ENCODE measurements around the gene GBE1. TPM values are rescaled to one million over a fixed set of nuclear protein-coding genes. Genes with fewer than 3 reads are reported as not detected.
A peak's percentile ranks its signal among the peaks of the same experiment; 100 is the strongest.
"Not testable (repeated sequence)": the region's sequence is repeated elsewhere in the genome, so short reads cannot be mapped to it uniquely, and the experiment has no call there.

GBE1 gene
- total and polyA plus RNA-seq, 11 donors, result 32.3 to 204 (median 95.9) TPM

DNA sequence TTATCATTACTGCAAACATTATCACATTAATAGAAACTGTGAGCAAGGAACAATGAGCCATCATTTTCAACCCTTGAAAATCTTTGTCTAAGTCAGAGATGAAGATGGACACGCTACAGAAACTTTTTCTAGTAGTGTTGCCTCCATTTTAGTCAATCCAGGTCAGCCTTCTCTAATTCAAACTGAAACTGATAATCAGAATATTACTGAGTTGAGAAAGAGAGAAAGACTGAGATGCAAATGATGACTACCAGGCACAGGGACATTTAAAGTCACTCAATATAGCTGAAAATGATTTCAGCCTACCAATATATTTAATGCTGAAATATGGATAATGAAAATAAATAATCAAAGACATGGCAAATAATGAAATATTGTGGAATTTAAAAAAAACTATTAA, 261.4 kb downstream of the GBE1 start:
- Histone ChIP-seq H3K4me1 (peaks cover 0 to 8% (median 0%) of the 10 kb centered on the region in 12 donors), H3K27me3 (no peaks in the 10 kb centered on the region), H3K9me3 (no peaks in the 10 kb centered on the region), H3K4me3 (no peak overlapping the region), H3K36me3 (peaks cover 0 to 42% (median 4%) of the 10 kb centered on the region in 9 donors), H3K27ac (no peak overlapping the region)
- DNase-seq, result no peak
- intact Hi-C loops (cut with DNase I), result no loop called here
- WGBS, 4 donors, result 95 to 100% (median 99%) methylated on average over 1 of the region's 1 CpG
- no peak for TF ChIP-seq POLR2A (IDR thresholded peaks at IDR 0.05)
- ATAC-seq, result no peak

DNA sequence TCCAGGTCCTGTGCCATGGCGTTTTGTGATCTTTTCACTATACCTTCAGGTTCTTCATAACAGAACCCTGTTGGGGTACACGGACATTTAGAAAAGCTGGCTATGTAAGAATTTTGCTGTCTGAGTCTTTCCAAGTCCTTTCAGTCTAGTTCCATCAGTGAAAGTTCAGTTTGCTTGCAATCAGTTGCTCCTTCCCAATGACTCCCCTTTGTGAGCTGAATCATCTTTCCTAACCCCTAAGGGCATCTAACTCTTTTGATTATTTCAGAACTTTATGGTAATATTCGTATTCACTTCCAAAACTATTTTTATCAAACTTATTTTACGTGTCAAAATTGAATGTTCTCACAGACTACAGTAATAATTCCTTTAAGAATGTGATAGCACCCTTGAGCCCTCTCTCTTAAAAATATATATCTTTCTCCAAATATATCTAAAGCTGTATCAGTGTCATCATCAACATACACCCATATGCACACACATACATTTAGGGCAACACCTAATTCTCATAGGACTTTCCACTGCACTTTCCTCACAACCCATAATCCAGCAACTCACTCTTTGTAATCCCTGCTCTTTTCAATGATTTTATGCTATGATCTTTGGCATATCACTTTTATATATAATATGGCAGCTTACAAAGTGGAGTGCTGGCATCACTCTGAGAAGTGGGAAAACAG, 263.7 kb downstream of the GBE1 start:
- Histone ChIP-seq H3K27me3 (no peaks in the 10 kb centered on the region), H3K36me3 (peaks cover 0 to 30% (median 0%) of the 10 kb centered on the region in 9 donors), H3K4me3 (no peak overlapping the region), H3K9me3 (no peaks in the 10 kb centered on the region), H3K27ac (no peak overlapping the region), H3K4me1 (peaks cover 0 to 8% (median 0%) of the 10 kb centered on the region in 12 donors)
- ATAC-seq, result no peak
- intact Hi-C loops (cut with DNase I), result loop anchor here in 1 of 10 donors (10.0 kb wide), 1 partner anchor 267 kb away; the partner anchor contains the start of gene GBE1
- 78 to 92% (median 89%) methylated on average over 4 of the region's 4 CpGs for WGBS, 4 donors
- no peak for TF ChIP-seq CTCF (IDR thresholded peaks at IDR 0.05)
- no peak for TF ChIP-seq POLR2A (IDR thresholded peaks at IDR 0.05)
- DNase-seq, result no peak

GRCh38 chr3:81496407-81497104, 264.9 kb downstream of the GBE1 start:
- no peak for TF ChIP-seq CTCF (IDR thresholded peaks at IDR 0.05)
- no peak for TF ChIP-seq POLR2A (IDR thresholded peaks at IDR 0.05)
- ATAC-seq (peak in 1 of 4 donors; percentile 53), DNase-seq (no peak)
- intact Hi-C loops (cut with DNase I), result loop anchor here in 1 of 10 donors (10.0 kb wide), 1 partner anchor 268 kb away; the partner anchor contains the start of gene GBE1
- Histone ChIP-seq H3K27me3 (no peaks in the 10 kb centered on the region), H3K9me3 (no peaks in the 10 kb centered on the region), H3K4me3 (no peak overlapping the region), H3K4me1 (peaks cover 0 to 18% (median under 1%) of the 10 kb centered on the region in 12 donors), H3K27ac (no peak overlapping the region), H3K36me3 (peaks cover 0 to 30% (median 0%) of the 10 kb centered on the region in 9 donors)
- WGBS, 4 donors, result 61 to 63% (median 61%) methylated on average over 6 of the region's 6 CpGs

GRCh38 chr3:81492471-81492870, 269.0 kb downstream of the GBE1 start:
- Histone ChIP-seq H3K4me1 (peaks cover 0 to 28% (median 8%) of the 10 kb centered on the region in 12 donors), H3K4me3 (peak overlapping the region in 1 of 12 donors; percentile 8), H3K36me3 (peaks cover 0 to 12% (median 0%) of the 10 kb centered on the region in 9 donors), H3K27ac (peak overlapping the region in 2 of 12 donors; percentile 24 to 40)
- 88 to 100% (median 97%) methylated on average over 1 of the region's 1 CpG for WGBS, 4 donors
- not testable (repeated sequence) for ATAC-seq, H3K9me3 ChIP-seq, DNase-seq, H3K27me3 ChIP-seq
- intact Hi-C loops (cut with DNase I), result loop anchor here in 4 of 10 donors (5.0 to 10.0 kb wide), 3 partner anchors 150 to 640 kb away; partner anchors contain the start of gene GBE1 (in 1 of the 4)

DNA sequence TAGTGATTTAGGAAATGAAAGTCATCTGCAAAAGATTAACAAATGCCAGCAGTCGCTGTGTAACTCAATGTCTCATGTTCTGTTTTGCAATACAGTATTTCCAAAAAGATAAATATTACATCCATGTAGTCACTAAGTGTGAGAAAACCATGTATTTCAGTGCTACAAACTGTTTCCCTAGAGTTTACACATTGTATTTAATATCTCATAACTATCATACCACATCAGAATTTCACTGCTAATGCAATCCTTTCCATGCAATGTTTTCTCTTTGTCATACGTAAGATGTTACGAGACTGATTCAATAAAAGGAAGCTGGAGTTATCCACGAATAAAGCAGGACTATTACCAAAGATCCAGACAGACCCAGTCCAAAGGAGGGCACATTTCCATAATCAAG, 269.4 kb downstream of the GBE1 start:
- 64 to 71% (median 66%) methylated on average over 4 of the region's 4 CpGs for whole genome bisulfite sequencing, 4 donors
- peaks cover 0 to 12% (median 0%) of the 10 kb centered on the region in 9 donors for H3K36me3 ChIP-seq
- H3K4me1 ChIP-seq, result peaks cover 0 to 28% (median 8%) of the 10 kb centered on the region in 12 donors
- ATAC-seq (peak in 2 of 4 donors; percentile 54 to 73), DNase-seq (no peak)
- H3K27ac ChIP-seq, result peak overlapping the region in 2 of 12 donors; percentile 24 to 40
- no peaks in the 10 kb centered on the region for H3K27me3 ChIP-seq
- intact Hi-C loops (cut with DNase I), result loop anchor here in 4 of 10 donors (5.0 to 10.0 kb wide), 3 partner anchors 150 to 640 kb away; partner anchors contain the start of gene GBE1 (in 1 of the 4)
- H3K9me3 ChIP-seq, result peaks cover 0 to 9% (median 0%) of the 10 kb centered on the region in 12 donors
- H3K4me3 ChIP-seq, result peak overlapping the region in 1 of 12 donors; percentile 8
- TF ChIP-seq POLR2A (IDR thresholded peaks at IDR 0.05) (no peak), CTCF (IDR thresholded peaks at IDR 0.05) (no peak)
